Panc1 (cell line): Measurements from ENCODE around the gene WDR70. TPM values are rescaled to one million over a fixed set of nuclear protein-coding genes. Genes with fewer than 3 reads are reported as not detected.

Experiments used
- ATAC-seq: fragments of 200-7000 bp; cut with Tn5 transposase; 2 replicates; pipeline ENCODE4 v1.9.1; 2020; ENCODE audit warnings: mild to moderate bottlenecking, moderate library complexity
- BruUV-seq: library from RNA; stranded (reverse); fragments of 400-500 nt; replicated peaks from 2 replicates; lab custom pipeline; 2021; lab: Mats Ljungman, UMichigan
- CTCF ChIA-PET: fragments of 300-600 bp; sonication (Branson Sonifier 250); formaldehyde crosslinking; loops from one replicate; lab custom pipeline; 2022; ENCODE audit warnings: antibody characterized with exemption; lab: Charles Lee
- POLR2A ChIA-PET: fragments of 300-600 bp; sonication (Branson Sonifier 250); formaldehyde crosslinking; loops from one replicate; lab custom pipeline; 2022; ENCODE audit warnings: antibody characterized with exemption; lab: Charles Lee
- DNase-seq: peaks from one replicate; pipeline ENCODE4 v3.0.0-alpha.2; 2010; ENCODE audit warnings: low read depth, low spot score
- H3K27ac ChIP-seq: 2 replicates; pipeline ENCODE4 v1.5.1; 2011; ENCODE audit warnings: mild to moderate bottlenecking, low read length, inconsistent platforms
- H3K27me3 ChIP-seq: fragments of 200-500 bp; sonication (Bioruptor generic); 2 replicates; pipeline ENCODE4 v1.6.0; 2014; ENCODE audit warnings: low read length, inconsistent platforms; ENCODE audit not compliant: control insufficient read depth, insufficient read depth
- H3K36me3 ChIP-seq: fragments of 200-500 bp; sonication (Bioruptor generic); 2 replicates; pipeline ENCODE4 v1.5.1; 2014; ENCODE audit warnings: inconsistent platforms, mild to moderate bottlenecking, low read length, moderate library complexity; ENCODE audit not compliant: control insufficient read depth, insufficient read depth
- H3K4me1 ChIP-seq: 2 replicates; pipeline ENCODE4 v1.5.1; 2011; ENCODE audit warnings: inconsistent platforms, mild to moderate bottlenecking, low read length, moderate library complexity; ENCODE audit not compliant: control insufficient read depth, insufficient read depth
- H3K4me3 ChIP-seq, 2 experiments: 2 replicates each; pipeline ENCODE4 v1.5.1; 2011 to 2012; ENCODE audit warnings: low read depth in 2 of 2, low read length in 2 of 2, mild to moderate bottlenecking in 2 of 2, inconsistent platforms in 1 of 2, moderate library complexity in 1 of 2
- H3K9me3 ChIP-seq: fragments of 200-500 bp; sonication (Bioruptor generic); 2 replicates; pipeline ENCODE4 v1.5.1; 2014; ENCODE audit warnings: low read depth, mild to moderate bottlenecking, inconsistent platforms, low read length, moderate library complexity; ENCODE audit not compliant: control insufficient read depth, insufficient read depth
- CTCF ChIP-seq: fragments of 450-650 bp; IDR thresholded peaks from 2 replicates; pipeline ENCODE4 v1.5.1; 2017; ENCODE audit warnings: mild to moderate bottlenecking
- POLR2AphosphoS5 ChIP-seq: IDR thresholded peaks from 2 replicates; pipeline ENCODE4 v1.6.1; 2012; ENCODE audit warnings: mild to moderate bottlenecking, low read depth, low read length, moderate library complexity
- REST ChIP-seq, 2 experiments: IDR thresholded peaks; 2 replicates each; pipeline ENCODE4 v1.6.1; 2011 to 2012; ENCODE audit warnings: low read depth in 2 of 2, control low read depth in 1 of 2, low read length in 1 of 2, mild to moderate bottlenecking in 1 of 2, moderate library complexity in 1 of 2; ENCODE audit not compliant: insufficient read depth in 1 of 2
- SIN3A ChIP-seq: IDR thresholded peaks from 2 replicates; pipeline ENCODE4 v1.6.1; 2012; ENCODE audit warnings: low read depth, mild to moderate bottlenecking, low read length, moderate library complexity, borderline replicate concordance; ENCODE audit not compliant: insufficient read depth
- TCF7L2 ChIP-seq: IDR thresholded peaks from 2 replicates; pipeline ENCODE4 v1.6.1; 2011; ENCODE audit warnings: mild to moderate bottlenecking, low read depth, low read length, inconsistent platforms
- in situ Hi-C: cut with HindIII; loops from 2 replicates; pipeline ENCODE4 v1.10.0; 2016; ENCODE audit warnings: low sequenced_read_pairs, low pct_unique_long_range_greater_than_20kb
- intact Hi-C: fragments of 100-400 bp; cut with micrococcal nuclease; formaldehyde crosslinking; loops from one replicate; pipeline ENCODE4 v1.10.0; 2022; ENCODE audit not compliant: unreplicated experiment
- total RNA-seq: library from RNA; stranded (reverse); gene quantifications from one replicate; pipeline ENCODE4 v1.2.1, GENCODE V29; 2021; ENCODE audit not compliant: unreplicated experiment

Gene WDR70
- total RNA-seq, 1 experiment from 2014 or later, result 29.5 TPM

GRCh38 chr5:37424441-37424840 is 45.3 kb downstream of the WDR70 start:
- Histone ChIP-seq H3K4me3 (no peak overlapping the region), H3K36me3 (no peaks in the 10 kb centered on the region), H3K4me1 (no peaks in the 10 kb centered on the region), H3K9me3 (no peaks in the 10 kb centered on the region), H3K27ac (no peak overlapping the region), H3K27me3 (no peaks in the 10 kb centered on the region)
- ChIA-PET POLR2A (no interaction called here), CTCF (no interaction called here)
- intact Hi-C loops (no loop called here), in situ Hi-C loops (no loop called here)
- TF ChIP-seq REST (IDR thresholded peaks at IDR 0.05; ENCODE audit: insufficient read depth in 1 of 2, low read depth in 2 of 2, low read length in 1 of 2), result no peak
- no peak for TF ChIP-seq CTCF
- no peak for TF ChIP-seq POLR2AphosphoS5
- TF ChIP-seq SIN3A, result no peak
- no peak for TF ChIP-seq TCF7L2
- BruUV-seq, result no TSS peak
- DNase-seq (no peak), ATAC-seq (no peak)

GRCh38 chr5:37428044-37428443 is 48.9 kb downstream of the WDR70 start:
- ATAC-seq, result no peak
- in situ Hi-C loops, result no loop called here
- no peaks in the 10 kb centered on the region for H3K4me1 ChIP-seq
- intact Hi-C loops, result no loop called here
- POLR2A ChIA-PET, result interaction anchor here (0.7 kb wide), 1 partner anchor 336 kb away, joined by 10 read pairs; no protein-coding TSS in a partner anchor
- TF ChIP-seq REST (IDR thresholded peaks at IDR 0.05; ENCODE audit: insufficient read depth in 1 of 2, low read depth in 2 of 2, low read length in 1 of 2), result no peak
- no peak for TF ChIP-seq SIN3A
- TF ChIP-seq CTCF, result no peak
- TF ChIP-seq POLR2AphosphoS5, result no peak
- no peak for TF ChIP-seq TCF7L2
- H3K4me3 ChIP-seq, result no peak overlapping the region
- CTCF ChIA-PET, result interaction anchor here (0.7 kb wide), 1 partner anchor 8 kb away, joined by 4 read pairs; no protein-coding TSS in a partner anchor
- no peaks in the 10 kb centered on the region for H3K27me3 ChIP-seq
- no peak overlapping the region for H3K27ac ChIP-seq
- H3K36me3 ChIP-seq, result no peaks in the 10 kb centered on the region
- no peaks in the 10 kb centered on the region for H3K9me3 ChIP-seq
- no TSS peak for BruUV-seq
- DNase-seq, result no peak
